ENCODE results near the gene TNFRSF1B.
A peak's percentile ranks its signal among the peaks of the same experiment; 100 is the strongest.

TNFRSF1B gene

GRCh38 chr1:12176298-12177118 lies 9.7 kb downstream of the TNFRSF1B start:
- no peak for DNase-seq

- no peak for DNase-seq
Observed at GRCh38 chr1:12177156-12177998, 10.6 kb downstream of the TNFRSF1B start.

- DNase-seq = peak; percentile 85
Observed at GRCh38 chr1:12177999-12178441, 11.2 kb downstream of the TNFRSF1B start.

GRCh38 chr1:12178511-12178910 lies 11.7 kb downstream of the TNFRSF1B start:
- DNase-seq = no peak

GRCh38 chr1:12179111-12179519 lies 12.3 kb downstream of the TNFRSF1B start:
- peak; percentile 70 for DNase-seq

GRCh38 chr1:12179676-12180075 lies 12.9 kb downstream of the TNFRSF1B start:
- DNase-seq = no peak

- no peak for DNase-seq
Observed at GRCh38 chr1:12180315-12180714, 13.5 kb downstream of the TNFRSF1B start.

GRCh38 chr1:12180903-12181302 lies 14.1 kb downstream of the TNFRSF1B start:
- no peak for DNase-seq

- no peak for DNase-seq
Observed at GRCh38 chr1:12181568-12181967, 14.8 kb downstream of the TNFRSF1B start.

- no peak for DNase-seq
Observed at GRCh38 chr1:12182410-12182984, 15.7 kb downstream of the TNFRSF1B start.

- no peak for DNase-seq
Observed at GRCh38 chr1:12183095-12183794, 16.5 kb downstream of the TNFRSF1B start.

GRCh38 chr1:12184008-12184681 lies 17.4 kb downstream of the TNFRSF1B start:
- DNase-seq = peak; percentile 76

- no peak for DNase-seq
Observed at GRCh38 chr1:12185036-12185917, 18.5 kb downstream of the TNFRSF1B start.

GRCh38 chr1:12185918-12186678 lies 19.3 kb downstream of the TNFRSF1B start:
- no peak for DNase-seq

- no peak for DNase-seq
Observed at GRCh38 chr1:12186679-12186985, 19.8 kb downstream of the TNFRSF1B start.

GRCh38 chr1:12188115-12188514 lies 21.3 kb downstream of the TNFRSF1B start:
- no peak for DNase-seq

- DNase-seq = no peak
Observed at GRCh38 chr1:12188657-12189327, 22.0 kb downstream of the TNFRSF1B start.

GRCh38 chr1:12189328-12189682 lies 22.5 kb downstream of the TNFRSF1B start:
- no peak for DNase-seq

GRCh38 chr1:12191242-12192032 lies 24.6 kb downstream of the TNFRSF1B start:
- DNase-seq = no peak
